Activated CD8-positive, alpha-beta memory T cell treated with anti-CD3 and anti-CD28 coated beads, Interleukin-2, amount 50 U/mL, for 48 hours (primary cell): ENCODE results near the gene MOXD1.

Source experiments
- DNase-seq: peaks from one replicate; pipeline ENCODE4 v3.0.0-alpha.2; 2020

Gene MOXD1

DNA sequence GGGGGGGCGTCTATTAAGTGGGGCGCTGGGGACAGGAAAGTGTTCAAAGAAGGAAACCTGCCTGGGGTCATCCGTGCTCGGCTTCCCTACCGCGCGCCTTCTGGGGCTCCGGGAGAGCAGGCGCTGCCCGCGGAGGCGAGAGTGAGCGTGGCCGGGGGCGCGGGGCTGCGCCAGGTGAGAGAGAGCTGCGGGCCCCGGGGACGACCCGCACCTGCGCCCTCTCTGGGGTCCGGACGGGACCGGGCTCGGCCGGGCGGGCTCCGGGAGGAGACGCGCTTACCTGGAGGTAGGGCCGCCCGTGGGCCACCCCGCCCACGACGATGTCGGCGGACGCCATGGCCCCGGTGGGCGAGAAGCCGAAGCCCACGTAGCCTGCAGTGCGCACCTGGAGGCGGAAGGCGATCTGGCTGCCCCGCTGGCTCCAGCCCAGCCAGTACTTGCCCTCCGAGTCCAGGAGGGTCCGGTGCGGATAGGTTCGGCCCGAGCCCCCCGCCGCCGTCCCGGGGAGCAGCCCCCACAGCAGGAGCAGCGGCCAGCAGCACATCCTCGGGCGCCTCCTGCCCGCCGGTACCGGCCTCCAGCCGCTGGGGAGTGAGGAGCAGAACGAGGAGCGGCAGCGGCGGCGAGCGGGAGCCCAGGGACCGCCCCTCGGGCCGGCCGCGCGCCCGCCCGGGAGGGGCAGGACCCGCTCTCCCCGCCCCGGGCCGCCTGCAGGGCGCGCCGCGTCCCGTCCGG, at the start of gene MOXD1:
MOXD1 (minus strand) TSS at position 593 of the 735 bp plus-strand sequence; CDS start at position 544, 49 bp downstream.
- peak; percentile 56 for DNase-seq

GRCh38 chr6:132446855-132447241, 45.6 kb upstream of the MOXD1 start:
- DNase-seq, result no peak

DNA sequence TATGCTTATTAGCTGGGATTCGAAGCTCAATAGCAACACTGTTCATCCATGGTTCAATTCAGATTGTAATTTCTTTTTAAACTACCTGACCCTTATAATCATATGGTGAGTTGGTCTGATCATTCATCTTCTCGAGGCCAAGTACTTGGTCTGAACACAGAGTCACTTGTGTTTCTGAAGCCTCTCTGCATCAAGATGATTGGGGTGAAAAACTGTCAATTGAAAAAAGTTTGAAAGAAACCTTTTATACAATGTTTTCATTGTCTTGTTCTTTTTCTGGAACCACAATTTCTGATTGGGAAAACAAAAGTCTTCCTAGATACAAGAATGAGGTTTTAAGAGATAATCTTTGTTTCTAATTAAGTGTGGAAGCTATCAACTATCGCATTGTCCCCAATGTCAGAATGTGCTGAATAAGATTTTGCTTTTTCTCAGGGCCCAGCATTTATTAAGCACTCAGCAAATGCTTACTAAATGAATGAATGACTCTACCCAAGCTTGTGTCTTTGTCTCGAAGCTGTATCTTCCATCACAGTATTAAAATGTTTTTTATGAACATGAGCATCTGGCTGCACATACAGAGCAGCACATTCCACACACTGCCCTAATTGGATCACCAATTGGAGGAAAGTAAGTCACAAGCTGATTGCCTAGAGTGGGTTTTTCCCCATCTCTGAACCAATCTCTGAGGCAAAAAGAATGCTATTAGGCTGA, 45.0 kb upstream of the MOXD1 start:
- DNase-seq, result no peak

GRCh38 chr6:132445201-132445951, 44.1 kb upstream of the MOXD1 start:
- DNase-seq, result no peak

DNA sequence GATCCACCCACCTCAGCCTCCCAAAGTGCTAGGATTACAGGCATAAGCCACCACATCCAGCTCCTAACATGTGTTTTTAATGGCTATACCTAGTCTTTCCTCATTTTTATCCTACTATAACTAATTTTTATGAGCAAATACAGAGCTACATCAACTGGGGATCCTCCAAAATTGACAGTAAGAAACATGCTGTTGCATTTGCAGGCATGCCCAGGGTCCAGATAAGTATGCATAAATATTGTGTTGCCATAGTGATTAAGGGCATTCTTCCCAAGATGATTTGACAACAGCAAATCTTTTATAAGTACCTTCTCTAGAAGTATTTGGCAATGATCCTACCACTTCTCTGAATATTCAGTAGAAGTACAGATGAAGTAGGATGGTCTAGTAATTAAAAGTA, 41.9 kb upstream of the MOXD1 start:
- DNase-seq, result no peak

DNA sequence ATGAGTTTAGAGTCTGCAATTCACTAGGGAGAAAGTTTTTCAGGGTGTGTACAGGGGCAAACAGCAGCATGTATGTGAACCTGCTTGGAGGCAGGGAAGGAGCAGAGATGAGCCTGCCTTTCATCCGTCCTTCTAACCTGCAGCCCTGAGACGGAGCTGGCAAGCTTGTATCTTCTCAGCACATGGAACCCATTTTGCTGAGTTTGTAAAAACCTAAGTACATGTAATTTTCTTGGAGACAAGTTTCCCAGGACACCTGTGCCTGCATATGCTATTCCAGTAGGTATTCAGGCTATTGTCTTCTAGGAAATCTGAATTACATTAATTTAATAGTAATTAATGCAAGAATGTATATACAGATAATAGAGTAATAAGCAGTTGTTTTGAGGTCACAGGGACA, 28.8 kb upstream of the MOXD1 start:
- DNase-seq, result no peak

DNA sequence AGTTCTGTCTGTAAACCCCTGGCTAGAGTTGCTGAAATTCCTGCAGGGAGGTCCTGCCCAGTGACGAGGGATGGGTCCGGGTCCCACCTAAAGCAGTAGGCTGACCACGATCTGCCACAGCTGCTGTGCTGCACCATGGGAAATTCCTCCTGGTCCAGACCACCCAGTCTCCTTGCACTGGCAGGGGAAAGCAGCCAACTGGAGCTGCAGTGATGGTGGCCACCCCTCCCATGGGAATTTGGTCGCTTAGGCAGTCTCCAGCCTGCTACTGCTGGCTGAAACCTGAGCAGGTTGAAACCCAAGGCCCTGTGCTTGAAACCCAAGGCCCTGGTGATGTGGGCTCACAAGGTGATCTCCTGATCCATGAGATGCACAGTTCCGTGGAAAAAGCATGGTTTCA, 23.9 kb upstream of the MOXD1 start:
- no peak for DNase-seq

DNA sequence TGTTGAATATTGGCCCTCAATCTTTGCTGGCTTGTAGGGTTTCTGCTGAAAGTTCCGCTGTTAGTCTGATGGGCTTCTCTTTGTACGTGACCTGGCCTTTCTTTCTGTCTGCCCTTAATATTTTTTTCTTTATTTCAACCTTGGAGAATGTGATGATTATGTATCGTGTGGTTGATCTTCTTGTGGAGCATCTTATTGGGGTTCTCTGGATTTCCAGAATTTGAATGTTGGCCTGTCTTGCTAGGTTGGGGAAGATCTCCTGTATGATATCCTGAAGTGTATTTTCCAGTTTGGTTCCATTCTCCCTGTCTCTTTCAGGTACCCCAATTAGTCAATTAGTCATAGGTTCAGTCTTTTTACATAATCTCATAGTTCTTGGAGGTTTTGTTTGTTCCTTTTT, 22.6 kb upstream of the MOXD1 start:
- no peak for DNase-seq

DNA sequence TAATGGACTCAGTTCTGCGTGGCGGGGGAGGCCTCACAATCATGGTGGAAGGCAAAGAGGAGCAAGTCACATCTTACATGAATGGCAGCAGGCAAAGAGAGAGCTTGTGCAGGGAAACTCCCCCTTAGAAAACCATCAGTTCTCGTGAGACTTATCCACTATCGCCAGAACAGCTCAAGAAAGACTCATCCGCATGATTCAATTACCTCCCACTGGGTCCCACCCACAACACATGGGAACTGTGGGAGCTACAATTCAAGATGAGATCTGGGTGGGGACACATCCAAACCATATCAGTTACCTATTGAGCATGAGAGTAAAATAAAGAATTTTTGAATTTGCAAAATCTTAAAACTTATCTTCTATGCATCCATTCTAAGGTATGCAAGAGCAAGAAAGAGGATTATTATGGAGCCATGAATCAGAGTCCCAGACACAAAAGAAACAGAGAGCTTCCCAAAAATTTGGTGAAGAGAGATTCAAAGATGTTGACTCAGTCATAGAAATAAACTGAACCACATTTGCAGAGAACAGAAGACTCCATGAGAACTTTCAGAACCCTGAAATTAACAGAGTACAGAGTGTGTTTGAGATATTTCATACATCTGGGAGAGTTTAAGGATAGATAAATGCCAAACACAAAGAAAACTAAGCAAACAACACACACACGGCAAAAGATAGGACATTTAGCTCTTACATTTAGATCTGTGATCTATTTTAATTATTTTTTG, 17.1 kb upstream of the MOXD1 start:
- no peak for DNase-seq

- DNase-seq, result no peak
Observed at GRCh38 chr6:132414761-132415160, 13.5 kb upstream of the MOXD1 start.

DNA sequence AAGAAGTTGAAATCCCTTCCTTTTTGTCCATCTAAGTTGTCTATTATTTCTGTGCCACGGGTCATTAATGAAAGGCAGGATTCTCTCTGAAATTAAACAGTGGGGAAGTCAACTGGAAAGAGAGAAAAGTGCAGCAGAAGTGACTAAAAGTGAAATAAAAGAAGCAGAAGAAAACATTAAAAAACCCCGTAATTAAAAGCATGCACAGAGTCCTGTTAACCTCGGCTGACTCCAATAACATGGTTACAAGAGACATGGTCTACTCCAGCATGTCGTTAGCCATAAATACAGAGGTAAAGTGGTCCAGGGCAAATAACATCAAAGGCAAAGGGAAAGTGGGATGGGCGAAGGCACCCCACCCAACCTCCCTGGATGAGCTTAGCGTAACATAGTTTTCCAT, 13.0 kb upstream of the MOXD1 start:
- DNase-seq, result no peak

DNA sequence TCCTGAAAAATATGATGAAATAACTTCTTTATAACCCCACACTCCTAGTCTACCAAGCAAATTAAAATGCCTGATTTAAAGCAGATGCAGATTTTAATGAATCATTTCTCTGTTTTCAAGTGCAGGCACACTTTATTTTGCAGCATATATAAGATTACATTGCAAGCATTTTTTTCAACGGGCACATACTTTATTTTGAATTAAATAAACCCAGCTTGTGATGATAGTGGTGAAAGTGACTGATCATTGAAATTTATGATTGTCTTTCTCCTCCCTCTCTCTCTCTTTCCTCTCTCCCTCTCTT, 12.2 kb upstream of the MOXD1 start:
- DNase-seq, result no peak

- no peak for DNase-seq
Observed at GRCh38 chr6:132412656-132413498, 11.6 kb upstream of the MOXD1 start.

- DNase-seq, result no peak
Observed at GRCh38 chr6:132411296-132411695, 10.0 kb upstream of the MOXD1 start.

GRCh38 chr6:132410830-132411229, 9.6 kb upstream of the MOXD1 start:
- no peak for DNase-seq

- DNase-seq, result no peak
Observed at GRCh38 chr6:132405143-132405915, 4.1 kb upstream of the MOXD1 start.

DNA sequence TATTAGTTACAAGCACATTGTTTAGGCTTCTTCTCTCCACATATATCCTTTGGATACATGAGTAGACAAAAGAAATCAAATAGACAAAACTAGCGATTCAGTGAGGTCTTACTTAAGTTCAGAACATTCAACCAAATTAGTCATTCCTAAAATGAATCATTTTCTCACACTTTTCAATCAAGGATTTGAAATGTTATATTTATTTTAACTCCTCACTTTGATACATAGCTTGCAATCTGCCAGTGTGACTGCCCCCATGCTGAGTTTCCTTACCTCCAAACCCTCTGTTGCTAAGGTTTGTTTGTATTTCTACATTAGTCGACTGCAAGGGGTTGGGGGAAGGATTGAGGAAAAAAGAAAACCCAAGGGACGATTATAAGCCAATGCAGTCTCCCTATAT, 3.5 kb upstream of the MOXD1 start:
- no peak for DNase-seq

- no peak for DNase-seq
Observed at GRCh38 chr6:132404330-132404729, 3.1 kb upstream of the MOXD1 start.

DNA sequence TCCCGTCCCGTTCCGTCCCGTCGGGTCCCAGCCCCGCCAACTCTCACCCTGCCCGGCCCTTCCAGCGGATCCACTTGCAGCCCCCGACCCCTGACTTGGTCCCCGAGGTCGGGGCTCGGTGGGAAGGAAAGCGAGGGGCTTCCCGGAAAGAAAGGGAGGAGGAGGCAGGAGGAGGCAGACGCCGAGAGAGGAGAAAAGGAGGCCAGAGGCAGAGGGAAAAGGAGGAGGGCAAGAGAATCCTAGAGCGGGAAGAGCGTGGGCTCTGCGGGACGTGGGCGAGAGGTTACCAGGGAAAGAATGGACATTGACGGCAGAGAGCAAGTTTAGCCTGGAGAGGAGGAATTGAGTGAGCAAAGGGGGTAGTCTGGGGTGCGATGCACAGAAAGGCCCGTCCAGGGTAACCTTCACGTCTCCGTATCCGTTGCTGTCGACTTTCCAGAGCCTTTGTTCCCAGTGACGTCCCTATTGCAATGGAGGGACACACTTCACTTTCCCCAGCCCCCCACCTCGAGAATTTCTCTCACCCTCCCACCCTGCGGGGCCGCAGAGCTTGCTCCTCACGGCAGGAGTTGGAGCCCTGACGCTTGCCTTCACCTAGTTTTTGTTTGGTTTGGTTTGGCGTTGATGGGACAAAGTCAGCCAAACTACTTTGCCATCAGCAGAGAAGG, 477 bp upstream of the MOXD1 start:
- no peak for DNase-seq

- no peak for DNase-seq
Observed at GRCh38 chr6:132400555-132400882, 756 bp downstream of the MOXD1 start.

- no peak for DNase-seq
Observed at GRCh38 chr6:132399376-132400074, 1.8 kb downstream of the MOXD1 start.
